Measurements from ENCODE around the gene SNRPB. TPM values are rescaled to one million over a fixed set of nuclear protein-coding genes. Genes with fewer than 3 reads are reported as not detected.
A peak's percentile ranks its signal among the peaks of the same experiment; 100 is the strongest.

Gene SNRPB
- total and polyA plus RNA-seq, 8 donors = 18.4 to 87.2 (median 48.1) TPM

DNA sequence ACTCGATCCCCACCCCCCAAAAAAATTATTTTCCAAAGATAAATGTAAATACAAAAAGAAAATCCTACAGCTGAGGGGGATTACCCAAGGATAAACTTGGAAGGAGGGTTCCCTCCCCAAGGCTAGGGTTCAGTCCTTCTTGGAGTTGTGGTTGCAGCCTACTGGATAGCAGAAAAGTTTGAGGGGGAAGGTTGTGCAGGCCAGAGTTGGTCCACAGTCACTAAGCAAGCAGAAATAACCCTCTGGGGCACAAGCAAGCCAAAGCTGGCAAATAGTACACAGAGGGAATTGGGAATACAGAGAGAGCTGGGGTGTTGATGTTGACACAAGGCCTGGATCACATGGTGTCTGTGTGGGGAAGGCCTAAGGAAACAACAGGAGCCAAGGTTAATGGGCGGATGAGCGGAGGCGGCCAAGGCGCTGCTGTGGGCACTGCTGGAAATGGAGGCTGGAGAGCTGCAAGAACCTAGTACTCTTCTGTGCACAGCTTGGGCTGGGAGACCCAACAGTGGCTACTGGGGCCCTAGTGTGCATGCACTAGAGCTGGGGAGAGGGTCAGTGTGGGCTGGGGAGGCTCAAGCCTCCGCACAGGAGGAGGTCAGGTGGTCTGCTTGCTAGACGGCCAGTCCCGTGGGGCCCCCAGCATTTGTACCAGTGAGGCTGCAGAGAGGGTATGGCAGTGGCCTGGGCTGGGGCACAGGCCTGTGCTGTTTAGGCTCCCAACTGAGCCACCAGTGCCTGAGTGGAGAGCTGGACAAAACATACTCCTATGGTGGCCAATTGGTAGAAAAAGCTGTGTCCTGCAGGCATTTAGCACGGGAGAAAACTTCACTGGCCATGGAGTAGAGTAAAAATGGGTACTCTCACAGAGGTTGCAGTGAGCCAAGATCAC is 5.5 kb upstream of the SNRPB start:
- intact Hi-C loops (cut with DNase I) = no loop called here

DNA sequence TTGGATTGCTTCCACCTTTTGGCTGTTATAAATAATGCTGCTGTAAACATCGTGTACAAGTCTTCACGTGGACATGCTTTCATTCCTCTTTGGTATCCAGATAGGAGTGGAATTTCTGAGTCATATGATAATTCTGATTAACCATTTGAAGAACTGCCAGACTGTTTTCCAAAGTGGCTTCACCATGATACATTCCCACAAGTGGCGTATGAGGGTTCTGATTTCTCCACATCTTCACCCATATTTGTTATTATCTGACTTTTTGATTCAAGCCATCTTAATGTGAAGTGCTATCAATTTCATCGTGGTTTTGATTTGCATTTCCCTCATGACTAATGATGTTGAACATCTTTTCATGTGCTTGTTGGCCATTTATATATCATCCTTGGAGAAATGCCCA is 2.9 kb upstream of the SNRPB start:
- Histone ChIP-seq H3K9me3 (no peaks in the 10 kb centered on the region), H3K4me1 (peaks cover 0 to 8% (median 7%) of the 10 kb centered on the region in 3 donors), H3K27me3 (no peaks in the 10 kb centered on the region), H3K36me3 (no peaks in the 10 kb centered on the region), H3K4me3 (no peak overlapping the region), H3K27ac (no peak overlapping the region)
- DNase-seq (no peak), FAIRE-seq (no peak), ATAC-seq (no peak)
- TF ChIP-seq, protein P1, sequence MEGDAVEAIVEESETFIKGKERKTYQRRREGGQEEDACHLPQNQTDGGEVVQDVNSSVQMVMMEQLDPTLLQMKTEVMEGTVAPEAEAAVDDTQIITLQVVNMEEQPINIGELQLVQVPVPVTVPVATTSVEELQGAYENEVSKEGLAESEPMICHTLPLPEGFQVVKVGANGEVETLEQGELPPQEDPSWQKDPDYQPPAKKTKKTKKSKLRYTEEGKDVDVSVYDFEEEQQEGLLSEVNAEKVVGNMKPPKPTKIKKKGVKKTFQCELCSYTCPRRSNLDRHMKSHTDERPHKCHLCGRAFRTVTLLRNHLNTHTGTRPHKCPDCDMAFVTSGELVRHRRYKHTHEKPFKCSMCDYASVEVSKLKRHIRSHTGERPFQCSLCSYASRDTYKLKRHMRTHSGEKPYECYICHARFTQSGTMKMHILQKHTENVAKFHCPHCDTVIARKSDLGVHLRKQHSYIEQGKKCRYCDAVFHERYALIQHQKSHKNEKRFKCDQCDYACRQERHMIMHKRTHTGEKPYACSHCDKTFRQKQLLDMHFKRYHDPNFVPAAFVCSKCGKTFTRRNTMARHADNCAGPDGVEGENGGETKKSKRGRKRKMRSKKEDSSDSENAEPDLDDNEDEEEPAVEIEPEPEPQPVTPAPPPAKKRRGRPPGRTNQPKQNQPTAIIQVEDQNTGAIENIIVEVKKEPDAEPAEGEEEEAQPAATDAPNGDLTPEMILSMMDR (IDR thresholded peaks at IDR 0.05) = no peak
- intact Hi-C loops (cut with DNase I) = no loop called here
- 36 to 57% methylated on average over 4 of the region's 4 CpGs for WGBS, 2 donors

More for the DNA sequence above, 5.5 kb upstream of the SNRPB start:
- Histone ChIP-seq H3K4me3 (no peak overlapping the region), H3K4me1 (no peaks in the 10 kb centered on the region), H3K9me3 (no peaks in the 10 kb centered on the region), H3K27ac (no peak overlapping the region), H3K36me3 (no peaks in the 10 kb centered on the region), H3K27me3 (no peaks in the 10 kb centered on the region)
- ATAC-seq (peak in 2 of 4 donors; percentile 29 to 31), FAIRE-seq (no peak), DNase-seq (peak in 1 of 6 donors; percentile 39)
- TF ChIP-seq, protein P1 (IDR thresholded peaks at IDR 0.05) = no peak
- 94% methylated on average over 9 of the region's 9 CpGs for WGBS, 2 donors

DNA sequence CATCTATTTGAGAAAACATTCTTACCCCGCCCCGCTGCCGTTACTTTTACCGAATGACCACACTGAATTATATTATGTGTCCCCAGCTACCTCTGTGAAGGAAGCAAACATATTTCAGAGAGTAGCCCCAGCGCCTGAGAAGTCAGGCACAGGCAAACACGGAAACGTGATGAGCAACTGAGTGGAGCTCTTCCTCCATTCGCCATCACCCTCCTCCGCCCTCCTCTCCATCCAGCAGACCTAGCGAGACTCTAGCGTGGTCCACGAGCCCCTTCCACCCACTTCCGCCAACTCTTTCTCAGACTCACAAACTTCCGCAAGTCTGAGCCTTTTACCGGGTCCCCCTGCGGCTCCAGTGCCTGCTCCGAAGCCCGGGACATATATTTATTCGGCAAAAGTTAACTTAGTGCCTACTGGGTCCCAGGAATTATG is 582 bp downstream of the SNRPB start:
- peak overlapping the region; percentile 48 to 95 (median 76) for H3K4me3 ChIP-seq
- TF ChIP-seq, protein P1 (IDR thresholded peaks at IDR 0.05) = no peak
- 0 to 1% methylated on average over 19 of the region's 19 CpGs for WGBS, 2 donors
- peaks cover 0 to 15% (median 10%) of the 10 kb centered on the region in 3 donors for H3K4me1 ChIP-seq
- peak in 5 of 6 donors; percentile 18 to 42 (median 37) for DNase-seq
- H3K27ac ChIP-seq = peak overlapping the region; percentile 62 to 95 (median 80)
- peaks cover under 1 to 23% (median 19%) of the 10 kb centered on the region in 3 donors for H3K36me3 ChIP-seq
- ATAC-seq = peak; percentile 38 to 75 (median 54)
- H3K9me3 ChIP-seq = no peaks in the 10 kb centered on the region
- H3K27me3 ChIP-seq = no peaks in the 10 kb centered on the region
- intact Hi-C loops (cut with DNase I) = no loop called here
- no peak for FAIRE-seq

DNA sequence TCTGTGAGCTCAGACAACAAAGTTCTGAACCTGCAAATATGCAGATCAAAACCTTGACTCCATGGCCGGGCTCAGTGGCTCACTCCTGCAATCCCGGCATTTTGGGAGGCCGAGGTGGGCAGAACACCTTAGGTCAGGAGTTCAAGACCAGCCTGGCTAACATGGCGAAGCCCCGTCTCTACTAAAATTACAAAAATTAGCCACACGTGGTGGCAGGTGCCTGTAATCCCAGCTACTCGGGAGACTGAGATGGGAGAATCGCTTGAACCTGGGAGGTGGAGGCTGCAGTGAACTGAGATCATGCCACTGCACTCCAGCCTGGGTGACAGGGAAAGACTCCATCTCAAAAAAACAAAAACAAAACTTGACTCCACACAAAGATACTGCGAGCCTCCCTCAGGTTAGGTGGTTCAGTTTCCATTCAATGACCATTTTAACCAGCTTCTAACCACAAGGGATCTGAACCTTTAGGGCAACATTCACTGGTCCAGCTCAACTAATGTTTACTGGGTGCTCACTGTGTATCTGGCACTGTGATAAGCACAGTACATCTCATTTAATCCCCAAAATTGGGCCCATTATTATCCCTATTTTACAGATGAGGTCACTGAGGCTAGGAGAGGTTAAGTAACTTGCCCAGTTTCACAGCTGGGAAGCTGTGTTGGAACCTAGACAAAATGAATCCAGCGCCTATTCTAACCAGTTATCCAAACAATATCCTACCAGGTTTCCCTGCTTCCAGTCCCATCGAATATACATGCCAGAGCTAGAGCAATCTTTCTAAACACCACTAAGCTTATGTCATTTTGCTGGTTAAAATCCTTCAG is 1.8 kb downstream of the SNRPB start:
- intact Hi-C loops (cut with DNase I) = no loop called here
- no peak overlapping the region for H3K27ac ChIP-seq
- H3K4me1 ChIP-seq = peaks cover 0 to 15% (median 10%) of the 10 kb centered on the region in 3 donors
- TF ChIP-seq, protein P1 (IDR thresholded peaks at IDR 0.05) = no peak
- peak overlapping the region in 1 of 4 donors; percentile 95 for H3K4me3 ChIP-seq
- FAIRE-seq (no peak), ATAC-seq (no peak), DNase-seq (no peak)
- H3K27me3 ChIP-seq = no peaks in the 10 kb centered on the region
- 68 to 71% methylated on average over 11 of the region's 11 CpGs for WGBS, 2 donors
- peaks cover 12 to 35% (median 32%) of the 10 kb centered on the region in 3 donors for H3K36me3 ChIP-seq
- no peaks in the 10 kb centered on the region for H3K9me3 ChIP-seq

All from pancreas (tissue), 10 donors.